ENCODE results near the gene UBE2A. TPM values are rescaled to one million over a fixed set of nuclear protein-coding genes. Genes with fewer than 3 reads are reported as not detected.

Gene UBE2A
- polyA plus RNA-seq (116 and 129 TPM in 2 replicates), polyA minus RNA-seq (43.1 and 57.4 TPM in 2 replicates)

DNA sequence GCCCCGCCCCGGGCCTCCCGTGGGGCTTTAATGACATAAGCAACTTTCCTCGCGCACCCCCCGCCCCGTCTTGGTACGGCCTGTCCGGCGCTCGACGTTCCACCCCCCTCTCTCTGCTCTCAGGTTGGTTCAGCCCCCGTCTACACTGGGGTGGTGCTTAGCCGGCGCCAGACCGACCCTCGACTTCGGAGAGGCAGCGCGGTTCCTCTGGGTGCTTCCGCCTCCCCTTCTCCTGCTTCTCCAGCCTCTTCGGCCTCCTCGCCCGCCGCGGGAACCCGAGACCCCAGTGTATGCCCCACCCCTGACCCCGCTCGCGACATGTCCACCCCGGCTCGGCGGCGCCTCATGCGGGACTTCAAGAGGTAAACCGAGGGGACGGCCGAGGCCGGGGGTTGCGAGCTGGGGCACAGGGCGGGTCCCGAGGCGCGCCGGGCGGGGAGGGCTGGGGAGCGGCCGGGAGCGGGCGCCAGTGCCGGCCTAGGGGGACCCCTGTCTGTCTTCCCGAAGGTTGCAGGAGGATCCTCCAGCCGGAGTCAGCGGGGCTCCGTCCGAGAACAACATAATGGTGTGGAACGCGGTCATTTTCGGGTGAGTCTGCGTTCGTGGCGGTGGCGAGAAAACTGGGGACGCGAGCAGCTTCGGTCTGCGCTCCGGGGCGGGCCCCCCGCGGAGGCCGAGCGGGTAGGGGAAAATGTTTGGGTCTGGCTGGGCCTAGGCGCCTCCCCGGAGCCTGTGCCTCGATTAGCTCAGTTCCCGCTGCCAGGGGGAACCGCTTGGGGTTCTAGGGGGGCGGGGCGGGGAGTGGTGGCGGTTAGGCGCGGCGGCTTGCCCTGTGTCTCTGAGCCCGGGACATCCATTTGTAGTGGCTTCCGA, at the start of gene UBE2A:
TSS of gene UBE2A (plus strand) at position 170 of the 873 bp plus-strand sequence. CDS start at position 319, 149 bp downstream.
- Histone ChIP-seq H4K20me1 (ENCODE audit: insufficient read depth) (no peaks in the 10 kb centered on the region), H2AFZ (ENCODE audit: low read depth, low read length) (peak within 1 kb of the TSS; percentile 69), H3K27ac (ENCODE audit: low read length) (peak within 1 kb of the TSS; percentile 65), H3K9me3 (ENCODE audit: low read length) (no peaks in the 10 kb centered on the region), H3K79me2 (replicated peaks; ENCODE audit: insufficient read depth, low read length) (no peaks in the 10 kb centered on the region), H3K36me3 (ENCODE audit: insufficient read depth, low read length) (no peaks in the 10 kb centered on the region), H3F3A (ENCODE audit: insufficient read depth, low read length, poor library complexity, severe bottlenecking) (no peaks in the 10 kb centered on the region), H3K4me2 (ENCODE audit: low read length) (peak within 1 kb of the TSS; percentile 10), H3K9me2 (ENCODE audit: insufficient read depth, low read length) (no peaks in the 10 kb centered on the region), H3K4me3 (ENCODE audit: low read length) (peak within 1 kb of the TSS; percentile 77), H3K9ac (ENCODE audit: low read length) (peak within 1 kb of the TSS; percentile 74), H3K27me3 (ENCODE audit: insufficient read depth, low read depth, low read length) (no peaks in the 10 kb centered on the region)
- TF ChIP-seq EZH2 (IDR thresholded peaks at IDR 0.05; ENCODE audit: borderline replicate concordance, insufficient read depth, low read length, poor library complexity, severe bottlenecking) (no peak), MXI1 (conservative IDR thresholded peaks at IDR 0.05; ENCODE audit: poor library complexity, severe bottlenecking) (peak; percentile 41), RAD21 (conservative IDR thresholded peaks at IDR 0.05) (no peak), TAF1 (IDR thresholded peaks at IDR 0.05; ENCODE audit: low read depth) (peak; percentile 83), EP300 (conservative IDR thresholded peaks at IDR 0.05; ENCODE audit: poor library complexity, severe bottlenecking) (peak; percentile 37), REST (IDR thresholded peaks at IDR 0.05; ENCODE audit: borderline replicate concordance) (peak; percentile 71), POLR2AphosphoS5 (IDR thresholded peaks at IDR 0.05) (peak; percentile 90)
- TF ChIP-seq, protein P1, sequence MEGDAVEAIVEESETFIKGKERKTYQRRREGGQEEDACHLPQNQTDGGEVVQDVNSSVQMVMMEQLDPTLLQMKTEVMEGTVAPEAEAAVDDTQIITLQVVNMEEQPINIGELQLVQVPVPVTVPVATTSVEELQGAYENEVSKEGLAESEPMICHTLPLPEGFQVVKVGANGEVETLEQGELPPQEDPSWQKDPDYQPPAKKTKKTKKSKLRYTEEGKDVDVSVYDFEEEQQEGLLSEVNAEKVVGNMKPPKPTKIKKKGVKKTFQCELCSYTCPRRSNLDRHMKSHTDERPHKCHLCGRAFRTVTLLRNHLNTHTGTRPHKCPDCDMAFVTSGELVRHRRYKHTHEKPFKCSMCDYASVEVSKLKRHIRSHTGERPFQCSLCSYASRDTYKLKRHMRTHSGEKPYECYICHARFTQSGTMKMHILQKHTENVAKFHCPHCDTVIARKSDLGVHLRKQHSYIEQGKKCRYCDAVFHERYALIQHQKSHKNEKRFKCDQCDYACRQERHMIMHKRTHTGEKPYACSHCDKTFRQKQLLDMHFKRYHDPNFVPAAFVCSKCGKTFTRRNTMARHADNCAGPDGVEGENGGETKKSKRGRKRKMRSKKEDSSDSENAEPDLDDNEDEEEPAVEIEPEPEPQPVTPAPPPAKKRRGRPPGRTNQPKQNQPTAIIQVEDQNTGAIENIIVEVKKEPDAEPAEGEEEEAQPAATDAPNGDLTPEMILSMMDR (IDR thresholded peaks at IDR 0.05; ENCODE audit: poor library complexity, severe bottlenecking), result peak; percentile 48

DNA sequence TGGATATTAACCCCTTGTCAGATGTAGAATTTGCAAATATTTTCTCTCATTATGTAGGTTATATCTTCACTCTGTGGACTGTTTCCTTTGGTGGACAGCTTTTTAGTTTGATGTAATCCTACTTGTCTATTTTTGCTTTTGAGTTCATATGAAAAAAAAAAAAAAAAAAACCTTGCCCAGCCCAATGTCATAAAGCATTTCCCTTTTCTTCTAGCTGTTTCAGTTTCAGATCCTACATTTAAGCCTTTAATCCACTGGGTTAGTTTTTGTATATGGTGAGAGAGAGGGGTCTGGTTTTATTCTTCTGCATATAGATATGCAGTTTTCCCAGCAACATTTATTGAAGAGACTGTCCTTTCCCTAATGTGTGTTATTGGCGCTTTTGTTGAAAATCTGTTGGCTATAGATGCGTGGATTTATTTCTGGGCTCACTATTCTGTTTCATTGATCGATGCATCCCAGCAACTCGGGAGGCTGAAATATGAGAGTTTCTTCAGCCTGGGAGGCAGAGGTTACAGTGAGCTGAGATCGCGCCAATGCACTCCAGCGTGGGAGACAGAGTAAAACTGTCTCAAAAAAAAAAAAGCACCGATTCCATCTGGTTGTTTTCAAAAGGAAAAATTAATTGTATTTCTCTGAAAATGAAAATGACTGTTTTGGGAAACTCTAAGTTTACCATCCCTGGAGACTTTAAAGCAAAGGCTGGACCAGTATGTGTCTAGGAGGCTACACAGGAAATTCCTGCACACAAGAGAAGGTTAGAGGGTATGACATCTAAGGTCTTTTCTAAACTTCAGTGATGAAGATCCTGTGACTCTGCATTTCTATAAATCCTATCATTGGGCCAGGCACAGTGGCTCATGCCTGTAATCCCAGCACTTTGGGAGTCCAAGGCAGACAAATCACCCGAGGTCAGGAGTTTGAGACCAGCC, 44.8 kb upstream of the UBE2A start:
- Histone ChIP-seq H4K20me1 (ENCODE audit: insufficient read depth) (no peaks in the 10 kb centered on the region), H3K9me2 (ENCODE audit: insufficient read depth, low read length) (no peaks in the 10 kb centered on the region), H3K4me3 (ENCODE audit: low read length) (no peak overlapping the region), H3K9me3 (ENCODE audit: low read length) (no peaks in the 10 kb centered on the region), H2AFZ (ENCODE audit: low read depth, low read length) (no peak overlapping the region), H3F3A (ENCODE audit: insufficient read depth, low read length, poor library complexity, severe bottlenecking) (no peaks in the 10 kb centered on the region), H3K4me2 (ENCODE audit: low read length) (no peak overlapping the region), H3K27ac (ENCODE audit: low read length) (no peak overlapping the region), H3K79me2 (replicated peaks; ENCODE audit: insufficient read depth, low read length) (no peaks in the 10 kb centered on the region), H3K27me3 (ENCODE audit: insufficient read depth, low read depth, low read length) (no peaks in the 10 kb centered on the region), H3K9ac (ENCODE audit: low read length) (no peak overlapping the region), H3K36me3 (ENCODE audit: insufficient read depth, low read length) (no peaks in the 10 kb centered on the region)
- TF ChIP-seq, protein P1 (IDR thresholded peaks at IDR 0.05; ENCODE audit: poor library complexity, severe bottlenecking), result no peak
- TF ChIP-seq SMC3 (conservative IDR thresholded peaks at IDR 0.05; ENCODE audit: poor library complexity), result no peak
- no peak for TF ChIP-seq RAD21 (conservative IDR thresholded peaks at IDR 0.05)
- no peak for TF ChIP-seq POLR2AphosphoS5 (IDR thresholded peaks at IDR 0.05)
- TF ChIP-seq EP300 (conservative IDR thresholded peaks at IDR 0.05; ENCODE audit: poor library complexity, severe bottlenecking), result no peak
- no peak for TF ChIP-seq TAF1 (IDR thresholded peaks at IDR 0.05; ENCODE audit: low read depth)
- no peak for TF ChIP-seq EZH2 (IDR thresholded peaks at IDR 0.05; ENCODE audit: borderline replicate concordance, insufficient read depth, low read length, poor library complexity, severe bottlenecking)
- TF ChIP-seq REST (IDR thresholded peaks at IDR 0.05; ENCODE audit: borderline replicate concordance), result no peak
- no peak for TF ChIP-seq MXI1 (conservative IDR thresholded peaks at IDR 0.05; ENCODE audit: poor library complexity, severe bottlenecking)

Measured in neural cell (in vitro differentiated cells).